Ovary (tissue), 3 donors: ENCODE data around the gene TSC22D2.

ENCODE experiments used
- EP300 ChIP-seq: sonication (generic); formaldehyde crosslinking; IDR thresholded peaks from one replicate; pipeline ENCODE4 v1.6.1; 2017; ENCODE audit warnings: antibody characterized with exemption
- TF ChIP-seq, protein P1 (sequence below), 3 donors: fragments of 450-650 bp in 2 of 3; fragments of 200-600 bp in 1 of 3; IDR thresholded peaks; one replicate each; pipeline versions ENCODE4 v1.5.1 to v1.8.0; 2016 to 2022; ENCODE audit warnings: antibody characterized with exemption in 3 of 3, mild to moderate bottlenecking in 1 of 3
- donor health status: DM: no; HTN: no; CAD: no.

DNA sequence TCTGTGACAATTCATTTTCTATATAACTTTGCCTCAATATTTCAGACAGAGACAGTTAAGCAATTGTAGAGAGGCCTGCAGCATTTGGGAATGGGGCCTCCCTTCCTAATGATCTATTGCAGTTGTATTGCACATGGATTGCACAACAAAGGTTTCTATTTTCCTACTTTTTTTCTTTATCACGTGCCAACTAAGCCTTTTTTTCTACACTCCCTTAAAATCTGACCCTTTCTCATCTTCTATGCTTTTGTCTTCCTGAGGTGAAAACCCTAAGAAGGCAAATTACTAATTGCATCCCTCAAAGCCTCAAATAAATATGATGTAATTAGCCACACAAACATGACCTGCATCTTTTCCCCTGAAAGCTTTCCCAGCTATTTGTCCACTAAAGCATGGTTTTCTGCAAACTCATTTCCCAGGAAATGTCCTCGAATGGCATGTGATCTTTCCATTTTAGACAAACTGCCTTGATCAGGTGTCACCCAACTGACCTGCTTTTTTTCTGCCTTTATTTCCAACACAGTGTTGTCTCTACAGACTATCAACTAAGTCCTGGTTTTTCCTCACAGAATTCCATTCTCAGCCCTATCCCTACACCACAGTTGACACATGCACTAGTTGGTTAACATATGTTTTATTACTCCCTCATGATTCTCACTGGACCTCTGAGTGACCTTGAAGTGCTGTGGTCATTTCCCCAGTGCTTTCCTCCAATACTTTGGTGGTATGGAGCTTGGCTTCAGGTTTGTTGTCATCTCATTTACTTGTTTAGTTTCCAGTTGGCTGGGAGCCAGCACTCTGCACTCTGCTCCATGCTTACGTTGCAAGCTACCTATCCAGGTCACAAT is 31.9 kb upstream of the TSC22D2 start:
- TF ChIP-seq, protein P1, sequence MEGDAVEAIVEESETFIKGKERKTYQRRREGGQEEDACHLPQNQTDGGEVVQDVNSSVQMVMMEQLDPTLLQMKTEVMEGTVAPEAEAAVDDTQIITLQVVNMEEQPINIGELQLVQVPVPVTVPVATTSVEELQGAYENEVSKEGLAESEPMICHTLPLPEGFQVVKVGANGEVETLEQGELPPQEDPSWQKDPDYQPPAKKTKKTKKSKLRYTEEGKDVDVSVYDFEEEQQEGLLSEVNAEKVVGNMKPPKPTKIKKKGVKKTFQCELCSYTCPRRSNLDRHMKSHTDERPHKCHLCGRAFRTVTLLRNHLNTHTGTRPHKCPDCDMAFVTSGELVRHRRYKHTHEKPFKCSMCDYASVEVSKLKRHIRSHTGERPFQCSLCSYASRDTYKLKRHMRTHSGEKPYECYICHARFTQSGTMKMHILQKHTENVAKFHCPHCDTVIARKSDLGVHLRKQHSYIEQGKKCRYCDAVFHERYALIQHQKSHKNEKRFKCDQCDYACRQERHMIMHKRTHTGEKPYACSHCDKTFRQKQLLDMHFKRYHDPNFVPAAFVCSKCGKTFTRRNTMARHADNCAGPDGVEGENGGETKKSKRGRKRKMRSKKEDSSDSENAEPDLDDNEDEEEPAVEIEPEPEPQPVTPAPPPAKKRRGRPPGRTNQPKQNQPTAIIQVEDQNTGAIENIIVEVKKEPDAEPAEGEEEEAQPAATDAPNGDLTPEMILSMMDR (IDR thresholded peaks at IDR 0.05) = no peak
- no peak for TF ChIP-seq EP300
